ENCODE data around the gene GPBP1.
"Not testable (repeated sequence)": the region's sequence is repeated elsewhere in the genome, so short reads cannot be mapped to it uniquely, and the experiment has no call there.

Gene GPBP1, protein sequence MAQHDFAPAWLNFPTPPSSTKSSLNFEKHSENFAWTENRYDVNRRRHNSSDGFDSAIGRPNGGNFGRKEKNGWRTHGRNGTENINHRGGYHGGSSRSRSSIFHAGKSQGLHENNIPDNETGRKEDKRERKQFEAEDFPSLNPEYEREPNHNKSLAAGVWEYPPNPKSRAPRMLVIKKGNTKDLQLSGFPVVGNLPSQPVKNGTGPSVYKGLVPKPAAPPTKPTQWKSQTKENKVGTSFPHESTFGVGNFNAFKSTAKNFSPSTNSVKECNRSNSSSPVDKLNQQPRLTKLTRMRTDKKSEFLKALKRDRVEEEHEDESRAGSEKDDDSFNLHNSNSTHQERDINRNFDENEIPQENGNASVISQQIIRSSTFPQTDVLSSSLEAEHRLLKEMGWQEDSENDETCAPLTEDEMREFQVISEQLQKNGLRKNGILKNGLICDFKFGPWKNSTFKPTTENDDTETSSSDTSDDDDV

DNA sequence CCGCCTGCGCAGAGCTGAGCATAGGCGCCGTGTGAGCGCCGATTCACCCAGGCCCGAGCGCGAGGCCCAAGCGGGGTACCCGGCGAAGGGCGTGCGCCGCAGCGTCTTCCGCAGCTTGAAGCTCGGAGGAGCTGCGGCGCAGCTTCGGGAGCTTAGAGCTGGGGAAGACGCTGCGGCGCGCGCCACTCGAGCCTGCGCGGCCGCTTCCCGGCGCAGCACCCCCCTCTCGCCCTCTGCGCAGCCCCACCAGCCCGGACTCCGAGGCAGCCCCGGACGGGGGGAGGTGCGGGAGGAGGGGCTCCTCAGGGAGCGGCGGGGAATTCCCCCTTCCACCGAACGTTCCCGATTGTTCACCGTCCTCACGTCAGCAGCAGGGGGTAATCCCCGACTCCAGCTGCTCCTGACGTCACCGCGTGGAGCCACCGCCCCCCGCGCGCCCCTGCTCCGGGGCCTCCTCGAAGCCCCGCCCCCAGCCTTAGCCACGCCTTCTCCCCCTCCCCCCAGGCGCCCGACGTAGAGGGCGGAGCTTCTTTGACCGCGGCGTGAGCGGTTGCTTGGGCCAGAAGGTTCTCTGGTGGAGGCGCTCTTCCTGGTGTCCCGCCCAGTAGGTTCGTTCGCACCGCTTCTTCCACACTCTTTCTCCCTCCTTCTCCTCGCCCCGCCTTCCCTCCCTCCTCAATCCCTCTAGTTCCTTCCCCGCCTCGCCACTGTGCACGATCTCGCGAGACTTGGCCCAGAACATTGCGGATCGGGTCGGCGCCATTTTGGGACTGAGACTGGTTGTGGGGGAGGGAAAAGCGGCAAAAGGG lies at the start of gene GPBP1:
Gene GPBP1 (plus strand): TSS at position 741 of the 809 bp plus-strand sequence. CDS start 40,072 bp downstream, outside the sequence.
- DNase-seq = peak; percentile 100

DNA sequence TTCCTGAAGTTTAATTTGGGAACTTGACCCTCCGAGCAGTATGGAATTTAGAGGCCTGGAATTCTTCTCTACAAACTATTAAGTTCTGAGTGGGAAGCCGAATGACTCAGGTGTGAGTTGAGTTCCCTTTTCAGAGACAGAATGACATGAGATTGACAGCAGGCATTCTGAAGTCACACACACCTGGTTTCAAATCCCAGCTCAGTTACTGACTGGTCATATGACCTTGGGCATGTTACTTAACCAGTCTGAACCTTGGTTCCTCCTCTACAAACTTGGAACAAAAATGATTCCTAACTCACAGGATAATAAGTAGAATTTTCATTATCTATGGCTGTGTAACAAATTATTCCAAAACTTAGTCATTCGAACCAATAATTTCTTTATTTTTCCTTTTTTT lies 45.5 kb upstream of the GPBP1 start:
- no peak for DNase-seq

DNA sequence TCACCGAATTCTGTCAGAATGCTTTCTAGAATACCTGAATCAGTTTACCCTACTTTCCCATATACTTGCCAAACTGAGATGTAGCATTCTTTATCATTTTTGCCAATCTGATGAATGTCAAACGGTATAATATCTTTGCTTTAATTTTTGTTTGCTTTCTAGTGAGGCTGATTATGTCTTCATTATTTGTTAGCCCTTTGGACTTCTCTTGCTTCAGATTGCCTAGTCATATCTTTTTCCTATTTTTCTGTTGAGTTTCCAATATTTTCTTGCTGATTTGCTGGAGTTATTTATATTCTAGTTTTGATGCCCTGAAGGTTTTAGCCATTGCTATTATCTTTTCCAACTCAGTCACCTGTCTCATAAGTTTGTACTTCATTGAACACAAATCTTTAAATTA lies 40.3 kb upstream of the GPBP1 start:
- no peak for DNase-seq

DNA sequence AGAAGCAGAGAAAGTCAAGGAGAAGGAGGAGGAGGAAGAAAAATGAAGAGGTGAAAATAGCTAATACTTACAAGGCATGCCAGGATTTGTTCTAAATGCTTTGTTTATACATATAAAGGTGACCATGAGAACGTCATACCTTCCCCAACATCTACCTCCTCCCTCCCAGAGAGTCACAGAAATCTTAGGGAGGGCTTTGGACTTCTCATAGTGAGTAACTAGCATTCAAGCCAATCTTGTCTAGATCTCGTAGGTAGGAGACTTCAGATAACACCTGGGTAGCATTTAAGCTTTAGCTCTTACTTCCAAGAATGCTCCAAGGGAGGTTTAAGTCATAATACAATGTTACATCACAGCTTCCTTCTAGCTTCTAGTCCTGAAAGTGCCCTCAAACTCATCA lies 36.5 kb upstream of the GPBP1 start:
- DNase-seq = no peak

DNA sequence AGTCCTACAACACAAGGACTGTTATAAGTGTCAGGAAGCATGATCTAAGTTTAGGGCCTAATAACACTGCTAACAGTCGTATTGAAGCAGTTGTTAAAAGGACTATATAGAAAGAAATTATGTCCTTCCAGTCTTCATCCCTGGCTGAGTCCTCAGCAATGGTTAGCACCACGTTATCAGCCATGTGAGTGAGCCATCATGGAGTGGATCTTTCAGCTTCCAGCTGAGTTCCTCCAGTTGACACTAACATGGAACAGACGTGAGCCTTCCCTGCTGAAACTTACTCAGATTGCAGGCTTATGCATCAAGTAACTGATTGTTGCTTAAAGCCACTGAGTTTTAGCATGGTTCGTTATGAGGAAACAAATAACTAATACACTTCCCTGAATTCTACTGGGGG lies 21.5 kb upstream of the GPBP1 start:
- DNase-seq = no peak

DNA sequence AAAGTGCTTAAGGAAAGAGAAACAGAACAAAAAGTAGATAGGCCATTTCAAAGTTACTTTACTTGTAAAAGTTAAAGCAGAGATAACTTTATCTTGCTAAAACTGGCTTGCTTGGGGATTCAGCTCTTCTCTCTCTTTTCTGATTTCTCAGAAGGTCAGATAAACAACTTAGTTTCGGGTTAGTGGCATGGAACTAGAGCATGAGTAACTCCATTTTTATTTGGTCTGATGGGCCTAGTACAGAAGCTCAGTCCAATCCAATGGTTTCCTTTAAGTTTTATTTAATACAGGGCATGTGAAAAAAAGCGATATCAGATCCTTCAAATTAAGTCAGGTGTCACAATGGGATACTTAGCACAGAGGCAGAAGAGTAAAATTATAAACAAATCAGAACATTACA lies 18.8 kb upstream of the GPBP1 start:
- no peak for DNase-seq

DNA sequence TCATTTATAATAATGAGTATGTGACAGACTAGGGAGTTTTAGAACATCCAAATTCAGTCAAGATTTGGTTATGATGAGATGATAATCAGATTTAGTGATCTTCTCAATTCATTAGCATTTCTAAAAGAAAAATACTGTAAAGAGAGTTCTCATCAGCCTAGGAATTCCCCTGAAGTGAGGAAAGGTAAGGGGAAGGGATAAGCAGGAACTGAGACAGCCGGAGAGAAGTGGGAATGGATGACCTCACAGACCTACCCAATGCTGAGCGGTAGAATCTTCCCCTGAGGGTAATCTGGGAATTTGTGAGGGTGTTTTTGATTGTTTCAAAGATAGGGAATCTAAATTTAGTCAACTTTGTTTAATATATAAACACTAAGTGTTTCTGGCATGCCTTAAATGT lies 16.7 kb upstream of the GPBP1 start:
- peak; percentile 67 for DNase-seq

DNA sequence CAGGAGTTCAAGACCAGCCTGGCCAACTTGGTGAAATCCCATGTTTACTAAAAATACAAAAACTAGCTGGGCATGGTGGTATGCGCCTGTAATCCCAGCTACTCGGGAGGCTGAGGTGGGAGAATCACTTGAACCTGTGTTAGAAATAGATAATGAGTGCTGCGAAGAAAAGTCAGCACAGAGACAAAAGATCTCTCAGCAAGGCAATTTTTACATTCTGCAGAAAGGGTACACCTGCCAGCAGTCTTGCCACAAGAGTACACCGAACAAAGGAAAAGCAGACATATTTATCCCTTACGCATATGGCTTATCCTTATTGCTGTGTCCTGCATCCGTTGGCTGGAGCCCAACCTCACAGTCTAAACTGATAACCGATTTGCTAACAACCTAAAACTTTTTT lies 16.2 kb upstream of the GPBP1 start:
- no peak for DNase-seq

DNA sequence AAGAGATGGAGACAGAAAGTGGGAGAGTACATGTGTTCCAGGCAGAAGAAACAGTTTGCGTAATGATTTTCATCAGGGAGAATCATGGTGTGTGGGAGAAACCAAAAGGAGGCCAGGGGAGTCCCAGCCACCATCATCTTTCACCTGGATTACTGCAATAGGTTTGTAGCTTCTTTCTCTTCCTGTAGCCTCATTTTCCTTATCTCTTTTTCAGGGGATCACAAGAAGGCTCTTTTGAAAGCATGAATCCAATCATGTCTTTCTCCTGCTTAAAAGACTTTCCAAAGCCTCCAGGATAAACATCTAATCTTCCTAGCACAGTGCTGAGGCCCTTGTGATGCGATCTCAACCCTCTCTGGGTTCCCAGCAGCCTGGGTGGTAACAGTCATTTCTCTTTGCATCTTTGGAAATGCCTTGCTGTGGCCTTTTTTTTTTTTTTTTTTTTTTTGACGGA lies 10.3 kb upstream of the GPBP1 start:
- no peak for DNase-seq

DNA sequence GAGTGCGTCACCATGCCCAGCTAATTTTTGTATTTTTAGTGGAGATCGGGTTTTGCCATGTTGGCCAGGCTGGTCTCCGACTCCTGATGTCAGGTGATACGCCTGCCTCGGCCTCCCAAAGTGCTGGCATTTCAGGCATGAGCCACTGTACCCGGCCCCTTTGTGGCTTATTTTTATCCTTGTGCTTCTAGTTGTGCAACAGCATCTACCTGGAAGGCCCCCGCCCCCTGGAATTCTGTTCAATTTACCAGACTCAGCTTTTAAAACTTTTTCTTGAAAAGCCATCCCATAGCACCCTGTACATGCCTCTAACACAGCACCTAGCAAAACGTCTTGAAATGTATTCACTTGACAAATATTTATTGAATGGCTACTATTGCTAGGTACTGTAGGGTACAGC lies 9.7 kb upstream of the GPBP1 start:
- DNase-seq = no peak

DNA sequence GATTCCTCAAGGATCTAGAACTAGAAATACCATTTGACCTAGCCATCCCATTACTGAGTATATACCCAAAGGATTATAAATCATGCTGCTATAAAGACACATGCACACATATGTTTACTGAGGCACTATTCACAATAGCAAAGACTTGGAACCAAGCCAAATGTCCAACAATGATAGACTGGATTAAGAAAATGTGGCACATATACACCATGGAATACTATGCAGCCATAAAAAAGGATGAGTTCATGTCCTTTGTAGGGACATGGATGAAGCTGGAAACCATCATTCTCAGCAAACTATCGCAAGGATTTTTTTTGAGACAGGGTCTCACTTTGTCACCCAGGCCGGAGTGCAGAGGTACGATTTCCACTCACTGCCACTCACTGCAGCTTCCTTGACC lies 8.7 kb upstream of the GPBP1 start:
- DNase-seq = not testable (repeated sequence)

DNA sequence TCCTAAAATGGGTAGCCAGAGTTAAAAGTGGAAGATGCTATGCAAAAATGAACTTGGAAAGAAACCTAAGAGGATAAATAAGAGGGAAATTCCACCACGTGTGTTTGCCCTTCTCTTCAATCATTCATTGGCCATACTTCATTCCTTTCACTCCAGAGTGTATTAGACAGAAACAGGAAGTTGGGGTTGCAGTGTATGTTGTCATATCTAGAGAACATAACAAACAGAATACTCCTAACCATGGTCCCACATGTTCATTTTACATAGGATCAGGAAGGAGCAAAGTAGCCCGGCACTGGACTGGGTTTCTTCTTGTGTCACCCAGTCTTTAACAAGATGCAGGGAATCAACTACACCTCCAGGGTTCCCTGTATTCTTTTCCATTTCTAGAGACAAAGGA lies 7.6 kb upstream of the GPBP1 start:
- DNase-seq = peak; percentile 83

DNA sequence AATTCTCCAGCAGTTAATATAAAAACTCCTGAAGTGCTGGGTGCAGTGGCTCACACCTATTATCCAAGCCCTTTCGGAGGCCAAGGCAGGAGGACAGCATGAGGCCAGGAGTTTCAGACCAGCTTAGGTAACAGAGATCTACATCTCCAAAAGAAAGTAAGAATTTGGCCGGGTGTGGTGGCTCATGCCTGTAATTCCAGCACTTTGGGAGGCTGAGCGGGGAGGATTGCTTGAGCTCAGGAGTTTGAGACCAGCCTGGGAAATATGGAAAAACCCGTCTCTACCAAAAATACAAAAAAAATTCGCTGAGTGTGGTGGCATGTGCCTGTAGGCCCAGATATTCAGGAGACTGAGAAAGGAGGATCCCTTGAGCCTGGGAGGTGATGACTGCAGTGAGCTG lies 6.7 kb upstream of the GPBP1 start:
- no peak for DNase-seq

DNA sequence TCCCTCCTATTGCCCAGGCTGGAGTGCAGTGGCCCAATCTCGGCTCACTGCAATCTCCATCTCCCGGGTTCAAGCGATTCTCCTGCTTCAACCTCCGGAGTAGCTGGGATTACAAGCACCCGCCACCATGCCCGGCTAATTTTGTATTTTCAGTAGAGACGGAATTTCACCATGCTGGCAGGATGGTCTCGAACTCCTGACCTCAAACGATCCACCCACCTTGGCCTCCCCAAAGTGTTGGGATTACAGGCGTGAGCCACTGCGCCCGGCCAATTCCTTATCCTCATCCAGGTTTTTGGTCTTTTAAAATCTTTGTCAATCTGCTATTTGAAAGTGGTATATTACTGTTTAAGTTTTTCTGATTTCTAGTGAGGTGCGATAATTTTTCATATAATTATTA lies 3.7 kb upstream of the GPBP1 start:
- not testable (repeated sequence) for DNase-seq

DNA sequence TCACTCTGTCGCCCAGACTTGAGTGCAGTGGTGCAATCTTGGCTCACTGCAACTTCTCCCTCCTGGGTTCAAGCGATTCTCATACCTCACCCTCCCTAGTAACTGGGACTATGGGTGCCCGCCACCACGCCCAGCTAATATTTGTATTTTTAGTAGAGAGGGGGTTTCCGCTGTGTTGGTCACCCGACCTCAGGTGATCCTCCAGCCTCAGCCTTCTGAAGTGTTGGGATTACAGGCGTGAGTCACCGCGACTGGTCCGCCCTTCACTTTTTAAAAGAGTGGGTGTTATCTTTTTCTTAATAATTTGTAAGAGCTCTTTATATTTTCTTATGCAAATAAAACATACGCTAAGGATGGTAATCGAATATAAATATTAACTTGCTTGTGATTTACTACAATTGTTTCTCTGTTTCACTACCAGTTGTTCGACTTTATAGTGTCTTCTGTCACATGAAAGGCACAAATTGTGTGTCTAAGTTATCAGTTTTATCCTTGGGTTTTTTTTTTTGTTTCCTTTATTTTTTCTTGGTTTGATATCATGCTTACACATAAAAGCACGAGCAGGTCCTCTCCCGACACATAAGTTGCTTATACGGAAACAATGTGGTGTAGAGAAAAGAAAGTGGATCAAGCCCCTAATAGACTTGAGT lies 1.9 kb upstream of the GPBP1 start:
- peak; percentile 55 for DNase-seq

DNA sequence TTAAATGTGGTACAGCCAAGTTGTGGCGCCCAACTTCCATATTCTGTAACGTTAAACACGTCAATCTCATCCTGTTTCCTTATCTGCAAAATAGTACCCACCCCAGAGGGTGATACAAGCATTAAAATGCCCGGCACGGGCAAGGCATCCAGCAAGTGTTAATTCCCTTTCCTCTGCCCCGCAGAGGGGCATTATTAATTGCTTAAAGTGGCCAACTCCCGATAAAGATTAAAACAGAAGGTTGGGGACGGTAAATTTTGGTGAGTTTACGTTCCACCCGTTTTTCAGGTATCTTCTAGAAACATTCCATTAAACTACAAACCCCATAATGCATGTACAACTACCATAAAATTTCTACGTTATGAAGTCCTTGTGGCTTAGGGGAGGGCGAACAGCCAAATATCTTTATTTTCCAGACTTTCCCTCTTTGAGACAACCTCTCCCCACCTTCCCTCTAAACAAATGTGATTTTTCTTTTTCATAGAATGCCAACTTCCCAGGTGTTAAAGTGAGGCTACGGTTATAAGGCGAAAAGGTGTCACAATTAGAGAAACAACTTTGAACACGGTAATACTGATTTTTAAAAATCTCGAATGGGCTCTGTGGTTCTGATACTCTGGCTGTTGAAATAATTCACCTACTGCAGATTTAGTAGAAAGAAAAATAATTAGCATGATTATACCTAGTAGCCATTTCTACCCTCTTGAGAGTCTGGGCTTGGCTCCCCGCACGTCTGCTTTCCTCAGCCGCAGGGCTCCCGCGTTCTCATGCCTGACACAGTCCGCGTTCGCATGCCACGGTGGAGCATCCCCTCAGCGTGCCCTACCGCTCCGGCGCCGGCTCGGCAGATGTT lies 1.2 kb upstream of the GPBP1 start:
- peak; percentile 68 for DNase-seq

DNA sequence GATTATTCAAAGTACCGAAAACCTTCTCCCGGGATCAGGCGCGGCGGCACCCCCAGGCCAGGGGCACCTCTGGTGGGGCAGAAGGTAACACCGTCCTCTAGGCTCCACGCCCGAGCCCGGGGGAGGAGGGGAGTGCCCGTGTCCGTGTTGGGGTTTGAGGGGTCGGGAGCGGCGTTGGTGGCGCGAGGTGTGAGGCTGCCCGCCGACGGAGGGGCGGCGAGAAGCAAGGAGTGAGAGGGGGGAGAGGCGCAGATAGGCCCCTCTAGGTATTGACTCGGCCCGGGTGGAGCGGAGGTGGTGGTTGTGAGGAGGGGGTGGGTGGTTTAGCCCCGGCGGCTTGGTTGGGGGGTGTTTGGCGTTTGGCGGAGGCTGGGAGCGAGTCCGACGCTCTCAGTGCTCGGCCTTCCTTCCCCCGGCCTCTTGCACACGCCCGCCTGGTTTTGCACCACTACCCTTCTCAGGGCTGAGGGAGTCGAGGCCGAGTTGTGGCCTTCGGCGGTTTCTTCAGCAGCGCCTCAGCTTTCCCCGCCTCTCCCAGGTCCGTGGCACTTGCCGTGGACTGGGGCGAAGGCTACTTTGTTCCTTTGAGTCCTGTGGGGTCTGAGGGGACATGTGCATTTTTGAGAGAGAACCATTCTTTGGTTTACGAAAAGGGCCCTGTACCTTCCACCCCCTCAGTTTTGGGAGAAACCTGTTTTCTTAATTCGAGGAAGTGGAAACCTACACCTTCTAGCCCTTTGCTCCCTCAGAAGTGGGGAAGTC lies 450 bp downstream of the GPBP1 start:
- peak; percentile 51 for DNase-seq

DNA sequence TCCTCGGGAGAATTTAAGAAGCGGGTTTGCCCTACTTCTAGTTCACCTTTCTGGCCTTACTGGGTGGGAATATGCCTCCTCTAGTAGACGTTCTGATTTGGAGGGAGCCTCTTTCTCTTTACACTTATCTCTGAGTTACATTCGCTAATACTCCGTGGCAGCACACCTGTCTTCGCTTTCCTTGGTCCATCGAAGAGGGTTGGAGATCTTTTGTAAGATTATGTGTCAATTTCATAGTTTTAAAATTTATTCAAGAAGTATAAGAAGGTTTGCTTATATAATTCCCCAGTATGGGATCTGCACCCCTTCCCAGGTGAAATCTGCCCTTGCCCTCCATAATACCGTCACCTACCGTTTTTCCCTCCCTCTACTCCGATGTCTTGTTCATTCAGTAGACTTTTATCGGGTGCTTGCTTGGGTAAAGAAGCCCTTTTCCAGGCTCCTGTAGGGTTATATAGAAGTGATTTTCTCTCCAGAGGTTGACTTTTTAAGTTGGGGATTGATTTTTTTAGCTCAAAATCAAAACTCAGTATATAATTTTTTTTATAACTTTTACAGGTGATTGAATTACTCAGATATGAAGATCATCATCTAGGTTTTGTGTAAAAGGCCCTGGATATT lies 1.1 kb downstream of the GPBP1 start:
- peak; percentile 45 for DNase-seq

DNA sequence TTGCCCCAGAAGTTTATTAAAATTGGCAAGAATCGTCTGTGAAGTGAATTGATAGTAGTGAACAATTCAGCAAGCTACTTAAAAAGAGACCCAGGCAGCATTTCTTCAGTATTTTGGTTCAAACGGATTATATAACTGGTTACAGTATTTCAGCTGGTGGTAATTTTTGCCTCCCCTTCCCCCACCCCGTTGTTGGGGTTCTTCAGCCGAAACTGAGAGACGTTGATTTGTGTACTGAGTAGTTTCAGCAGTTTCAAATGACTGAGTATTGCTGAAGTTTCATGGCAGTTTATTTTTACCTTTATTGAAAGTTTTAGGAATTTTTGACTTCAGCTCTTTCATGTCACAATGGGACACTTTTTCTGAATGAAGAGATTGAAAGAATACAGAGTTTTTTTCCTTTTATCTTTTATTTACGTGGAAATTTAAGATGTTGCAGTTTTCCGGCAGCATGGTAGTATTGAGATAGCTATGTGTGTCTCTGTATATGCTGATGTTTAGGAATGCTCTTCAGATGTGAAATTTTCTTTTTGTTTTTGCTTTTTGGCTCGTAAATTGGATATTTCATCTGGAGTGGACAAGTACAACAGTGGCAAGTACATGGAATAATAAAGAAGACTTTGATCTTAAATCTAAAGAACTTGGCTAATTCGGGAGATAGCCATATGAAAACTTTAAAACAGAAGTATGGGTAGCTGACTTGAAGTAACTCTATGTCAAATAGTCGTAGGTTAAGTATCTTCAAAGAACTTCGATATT lies 1.9 kb downstream of the GPBP1 start:
- DNase-seq = peak; percentile 56

DNA sequence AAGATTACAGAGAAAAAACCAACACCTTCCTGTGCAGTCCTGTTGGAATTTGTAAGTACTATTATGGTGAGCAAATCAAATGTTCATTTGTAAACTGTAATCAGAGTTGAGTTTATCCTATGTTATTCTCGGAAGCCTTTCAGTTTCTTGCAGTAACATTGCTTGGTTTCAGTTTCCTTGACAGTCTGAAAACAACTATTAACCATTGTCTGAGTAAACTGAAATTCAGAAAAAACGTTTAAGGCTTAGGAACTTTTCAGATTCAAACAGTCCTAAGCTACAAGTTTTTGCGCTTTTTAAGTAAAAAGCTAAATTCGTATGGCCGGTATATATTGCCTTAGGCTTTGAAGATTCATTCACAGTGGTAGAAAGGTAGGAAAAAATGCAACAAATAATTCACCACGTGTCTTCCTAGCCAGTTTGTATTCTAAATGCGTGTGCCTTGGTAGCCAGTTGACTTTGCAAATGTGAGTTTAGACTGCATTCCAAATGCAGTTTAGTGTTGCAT lies 2.5 kb downstream of the GPBP1 start:
- DNase-seq = peak; percentile 74

All from suppressor macrophage treated with lipopolysaccharide for 4 hours (primary cell).